ENCODE data around the gene SEMA3C.

Gene SEMA3C

GRCh38 chr7:80924090-80924489 is 5.2 kb upstream of the SEMA3C start:
- no peak for DNase-seq

DNA sequence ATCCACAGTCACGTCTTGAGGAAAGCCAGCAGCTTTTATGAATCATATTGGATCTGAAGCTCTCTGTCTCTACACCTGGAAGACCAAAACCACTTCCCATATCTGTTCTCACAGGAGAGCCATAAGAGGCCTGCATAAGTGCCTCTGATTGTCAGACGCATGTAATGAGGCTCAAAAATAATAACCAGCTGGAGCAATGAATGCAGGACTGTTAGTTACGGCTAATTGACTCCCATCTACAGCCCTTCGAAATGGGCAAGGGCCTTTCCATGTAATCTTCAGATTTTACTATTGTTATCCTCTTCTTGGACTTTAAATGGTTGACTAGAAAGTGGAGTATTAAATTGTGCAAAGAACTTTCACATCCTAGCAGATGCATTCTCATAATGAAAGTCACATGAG is 4.4 kb upstream of the SEMA3C start:
- peak; percentile 99 for DNase-seq

DNA sequence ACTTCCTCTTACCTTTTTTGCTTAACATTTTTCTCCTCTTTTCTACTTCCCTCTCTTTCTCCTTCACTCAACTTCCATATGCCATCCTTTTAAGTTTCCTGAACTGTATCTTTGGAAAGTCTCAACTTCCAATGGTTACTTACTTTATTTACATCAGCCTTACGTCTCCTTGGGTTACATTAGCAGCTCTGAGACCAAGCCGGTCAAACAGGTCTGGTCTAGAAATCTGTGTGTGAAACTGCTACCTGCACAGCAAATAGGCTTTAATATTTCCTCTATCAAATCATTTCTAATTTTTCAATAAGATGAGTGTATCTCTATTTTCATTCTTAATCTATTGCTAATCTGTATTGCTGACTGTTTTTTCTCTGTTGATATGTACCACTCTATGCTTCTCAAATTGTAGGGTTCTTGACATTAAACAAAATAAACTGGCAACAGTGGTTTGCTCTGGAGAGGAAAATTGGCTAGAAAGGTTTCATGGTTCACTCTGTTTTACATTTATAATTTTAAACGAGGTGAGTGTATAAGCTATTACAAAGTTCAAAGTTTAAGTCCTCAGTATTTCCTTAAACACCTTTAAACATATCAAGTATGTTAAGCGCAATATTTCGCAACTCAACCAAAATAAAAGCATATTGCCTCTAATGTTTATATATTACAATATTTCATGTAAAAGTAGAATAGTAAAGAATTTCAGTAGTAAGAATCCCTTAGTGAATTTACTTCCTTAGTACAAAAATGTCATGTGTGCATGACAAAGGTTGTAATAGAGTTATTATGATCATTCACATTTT is 3.6 kb upstream of the SEMA3C start:
- DNase-seq: no peak

DNA sequence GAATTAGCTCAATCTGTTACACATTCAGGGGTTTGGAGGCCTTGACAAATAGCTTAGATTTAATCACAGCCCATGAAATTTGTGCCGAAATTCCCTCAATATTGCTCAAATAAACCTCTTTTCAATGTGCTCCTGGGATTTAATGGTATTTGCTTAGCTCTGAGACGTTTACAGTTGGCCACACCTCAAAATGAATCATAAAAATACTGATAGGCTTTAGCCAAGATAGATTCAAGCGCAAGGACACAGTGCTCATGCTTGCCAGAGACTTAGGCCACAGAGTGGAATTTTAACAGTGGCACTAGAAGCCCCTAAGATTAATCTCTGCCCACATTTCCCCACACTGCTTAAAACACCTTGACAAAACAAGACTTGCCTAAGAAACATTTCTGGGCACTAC is 2.3 kb upstream of the SEMA3C start:
- DNase-seq: no peak

GRCh38 chr7:80918399-80918798 is 452 bp downstream of the SEMA3C start:
- no peak for DNase-seq

- DNase-seq: no peak
These were observed 1.8 kb downstream of the SEMA3C start for GRCh38 chr7:80916770-80917741.

DNA sequence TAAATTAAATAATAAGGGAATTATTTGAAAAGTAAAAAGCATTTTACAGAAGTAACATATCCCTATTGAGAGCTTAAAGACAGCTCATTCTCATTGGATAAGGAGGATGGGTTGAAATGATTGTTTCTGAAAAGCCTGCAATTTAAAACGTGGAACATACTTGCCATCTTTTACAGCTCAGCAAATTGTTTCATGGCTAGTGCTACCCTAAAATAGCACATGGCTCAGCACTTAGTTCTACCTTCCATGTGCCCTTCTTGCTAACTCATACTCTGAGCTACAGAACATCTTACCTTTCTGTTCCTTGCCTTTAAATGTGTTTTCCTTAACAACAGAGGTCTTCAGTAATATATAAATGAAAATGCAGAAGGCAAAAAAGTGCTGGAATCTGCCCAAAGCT is 8.6 kb downstream of the SEMA3C start:
- no peak for DNase-seq

DNA sequence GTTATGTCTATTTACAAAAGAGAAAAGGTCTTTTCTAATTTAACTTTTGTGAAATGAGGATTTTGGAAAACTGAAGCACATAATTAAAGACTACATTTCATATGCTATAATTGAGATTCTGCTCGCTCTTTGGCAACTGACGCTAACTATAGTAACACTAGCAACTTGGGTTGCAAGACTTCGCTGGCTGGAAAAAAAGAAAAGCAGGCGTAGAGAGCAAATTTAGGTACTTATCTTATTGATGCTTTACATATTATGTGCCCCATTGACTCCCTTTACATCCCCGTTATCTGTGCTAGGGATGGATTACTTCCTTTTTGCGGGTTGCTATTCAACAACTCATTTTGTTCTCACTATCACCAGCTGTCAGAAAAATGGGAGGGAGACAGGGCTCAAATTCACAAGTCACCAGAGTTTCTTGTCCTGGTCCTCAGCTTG is 10.5 kb downstream of the SEMA3C start:
- no peak for DNase-seq

- no peak for DNase-seq
These were observed 11.2 kb downstream of the SEMA3C start for GRCh38 chr7:80907612-80908011.

- DNase-seq: no peak
These were observed 11.7 kb downstream of the SEMA3C start for GRCh38 chr7:80907141-80907601.

DNA sequence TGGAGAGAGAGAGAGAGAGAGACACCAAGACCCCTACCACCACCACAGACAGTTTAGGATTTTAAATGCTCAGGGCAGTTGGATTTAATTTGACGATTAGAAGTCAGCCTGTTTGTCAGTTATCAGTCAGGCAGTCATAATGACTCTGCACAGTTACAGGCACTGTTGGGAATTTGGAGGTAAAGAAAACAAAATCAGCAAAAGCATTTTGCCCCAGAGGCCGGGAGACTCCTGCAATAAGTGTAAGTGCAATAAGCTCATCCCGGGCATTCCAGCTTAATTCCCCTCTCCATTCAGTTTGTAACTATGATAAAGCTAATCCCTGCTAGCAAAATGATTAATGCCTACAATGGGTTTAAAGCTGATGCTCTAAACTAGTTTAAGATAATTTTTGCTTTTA is 13.5 kb downstream of the SEMA3C start:
- no peak for DNase-seq

GRCh38 chr7:80902716-80903308 is 16.0 kb downstream of the SEMA3C start:
- no peak for DNase-seq

DNA sequence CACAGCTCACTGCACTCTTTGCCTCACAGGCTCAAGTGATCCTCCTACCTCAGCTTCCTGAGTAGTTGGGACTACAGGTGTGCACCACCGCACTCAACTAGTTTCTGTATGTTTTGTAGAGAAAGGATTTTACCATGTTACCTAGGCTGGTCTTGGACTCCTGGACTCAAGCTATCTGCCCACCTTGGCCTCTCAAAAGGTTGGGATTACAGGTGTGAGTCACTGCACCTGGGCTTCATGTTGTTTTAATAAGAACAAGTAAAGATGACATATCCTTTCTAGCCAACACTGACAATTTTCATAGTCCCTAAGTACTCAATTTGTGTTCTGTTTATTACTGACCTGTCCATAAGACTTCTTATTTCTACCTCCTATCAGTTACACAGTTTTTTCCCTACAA is 16.8 kb downstream of the SEMA3C start:
- no peak for DNase-seq

- DNase-seq: no peak
These were observed 18.0 kb downstream of the SEMA3C start for GRCh38 chr7:80900583-80901576.

GRCh38 chr7:80896906-80897598 is 21.8 kb downstream of the SEMA3C start:
- no peak for DNase-seq

DNA sequence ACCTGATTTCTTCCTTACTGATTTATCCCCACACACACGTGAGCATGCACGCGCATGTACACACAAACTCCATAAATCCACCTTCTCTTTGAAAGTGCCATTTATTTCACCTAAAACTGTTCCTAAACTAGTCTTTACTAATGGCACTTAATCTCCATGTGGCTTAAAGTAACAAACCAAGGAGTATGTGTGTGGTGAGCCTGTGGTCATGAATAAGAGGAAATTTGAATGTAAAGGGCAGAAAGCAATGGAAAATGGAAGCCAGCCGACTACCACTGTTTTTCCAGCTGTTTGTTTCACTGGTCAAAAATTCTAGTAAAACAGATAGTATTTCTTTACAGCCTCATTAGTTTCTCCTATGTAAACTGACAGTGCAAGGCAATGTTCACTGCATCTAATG is 23.8 kb downstream of the SEMA3C start:
- DNase-seq: no peak

GRCh38 chr7:80891259-80891544 is 27.6 kb downstream of the SEMA3C start:
- DNase-seq: no peak

DNA sequence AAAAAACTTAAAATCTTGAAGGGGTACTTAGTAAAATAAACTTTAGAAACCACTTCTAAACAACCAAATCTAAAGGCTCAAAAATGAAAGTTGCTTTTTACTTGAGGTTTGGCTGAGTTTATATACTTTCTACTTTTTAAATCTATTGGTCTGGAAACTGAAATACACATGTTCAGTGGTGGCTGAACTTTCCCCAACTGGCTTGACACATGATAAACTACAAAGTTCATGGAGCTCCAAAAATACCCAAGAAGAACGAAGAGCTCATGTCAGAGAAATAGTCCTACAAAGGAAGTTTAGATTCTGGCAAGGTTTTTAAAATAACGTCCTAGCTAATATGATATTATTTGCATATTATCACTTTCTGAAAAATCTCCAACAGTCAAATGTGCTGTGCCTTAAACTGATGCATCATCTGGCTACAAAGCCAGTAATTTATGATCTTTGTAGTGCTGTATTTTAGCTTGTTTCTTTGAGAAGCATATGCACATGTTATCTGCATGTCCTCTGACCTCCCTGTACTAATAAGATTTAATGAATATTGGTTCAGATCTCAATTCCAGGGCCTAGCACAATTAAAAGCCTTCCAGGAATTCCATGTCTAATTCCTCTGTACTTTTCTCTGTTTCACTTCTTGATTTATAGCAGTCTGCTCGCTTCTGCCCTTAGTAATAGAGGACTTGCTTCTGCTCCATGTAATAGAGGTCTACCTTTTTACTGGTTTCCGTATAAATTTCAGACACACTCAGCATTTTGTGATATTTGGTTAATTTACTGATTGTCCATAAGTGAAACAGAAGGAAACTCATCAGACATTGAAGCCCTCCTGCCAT is 28.2 kb downstream of the SEMA3C start:
- DNase-seq: no peak

GRCh38 chr7:80889525-80889924 is 29.3 kb downstream of the SEMA3C start:
- DNase-seq: no peak

DNA sequence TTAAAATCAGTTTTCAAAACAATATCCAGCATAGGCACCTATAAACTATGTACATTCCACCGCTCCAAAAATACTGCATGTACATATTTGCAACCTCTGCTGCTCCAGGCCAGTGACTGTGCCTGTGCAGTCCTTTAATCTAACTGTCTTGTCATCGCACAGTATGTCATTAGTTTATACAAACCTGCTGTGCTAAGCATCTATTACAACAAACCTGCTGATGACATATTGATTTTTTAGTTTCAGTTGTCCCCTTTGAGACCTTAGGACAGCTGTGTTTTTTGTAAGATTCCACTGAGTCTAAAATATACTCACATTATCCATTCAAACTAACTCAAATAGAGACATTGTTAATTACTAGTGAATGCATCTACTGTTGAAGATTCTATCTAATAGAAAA is 33.1 kb downstream of the SEMA3C start:
- no peak for DNase-seq
